D721Med (cell line): ENCODE data around the gene RING1.

Experiments used
- DNase-seq: peaks from one replicate; pipeline ENCODE4 v3.0.0; 2011; ENCODE audit warnings: low spot score; ENCODE audit not compliant: insufficient read length
- FAIRE-seq: peaks from 2 replicates; lab custom pipeline; 2011; peaks lifted over from hg19 to GRCh38; lab: Jason Lieb, UNC
- TF ChIP-seq, protein P1 (sequence below): IDR thresholded peaks from 2 replicates; pipeline ENCODE4 v1.5.1; 2012; ENCODE audit warnings: mild to moderate bottlenecking, control low read depth; ENCODE audit not compliant: insufficient read depth; ENCODE audit errors: missing control alignments

RING1 gene

DNA sequence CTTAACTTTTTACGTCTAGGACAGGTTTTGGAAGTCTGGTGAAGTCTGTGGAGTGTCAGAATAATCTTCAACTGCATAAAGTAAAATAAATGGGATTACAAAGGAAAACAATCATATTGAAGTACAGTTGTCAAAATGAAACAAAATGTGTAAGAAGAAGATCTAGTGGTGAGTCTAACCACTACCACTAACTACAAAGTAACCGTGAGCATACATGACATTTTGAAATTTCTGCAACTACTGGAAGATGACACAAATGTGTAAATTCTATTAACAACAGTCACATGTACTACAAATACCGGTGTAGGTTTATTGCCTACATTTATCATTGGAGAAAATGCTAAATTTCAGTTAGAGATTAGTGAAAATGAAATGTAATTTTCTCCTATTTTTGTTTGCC lies 33.7 kb downstream of the RING1 start:
- TF ChIP-seq, protein P1, sequence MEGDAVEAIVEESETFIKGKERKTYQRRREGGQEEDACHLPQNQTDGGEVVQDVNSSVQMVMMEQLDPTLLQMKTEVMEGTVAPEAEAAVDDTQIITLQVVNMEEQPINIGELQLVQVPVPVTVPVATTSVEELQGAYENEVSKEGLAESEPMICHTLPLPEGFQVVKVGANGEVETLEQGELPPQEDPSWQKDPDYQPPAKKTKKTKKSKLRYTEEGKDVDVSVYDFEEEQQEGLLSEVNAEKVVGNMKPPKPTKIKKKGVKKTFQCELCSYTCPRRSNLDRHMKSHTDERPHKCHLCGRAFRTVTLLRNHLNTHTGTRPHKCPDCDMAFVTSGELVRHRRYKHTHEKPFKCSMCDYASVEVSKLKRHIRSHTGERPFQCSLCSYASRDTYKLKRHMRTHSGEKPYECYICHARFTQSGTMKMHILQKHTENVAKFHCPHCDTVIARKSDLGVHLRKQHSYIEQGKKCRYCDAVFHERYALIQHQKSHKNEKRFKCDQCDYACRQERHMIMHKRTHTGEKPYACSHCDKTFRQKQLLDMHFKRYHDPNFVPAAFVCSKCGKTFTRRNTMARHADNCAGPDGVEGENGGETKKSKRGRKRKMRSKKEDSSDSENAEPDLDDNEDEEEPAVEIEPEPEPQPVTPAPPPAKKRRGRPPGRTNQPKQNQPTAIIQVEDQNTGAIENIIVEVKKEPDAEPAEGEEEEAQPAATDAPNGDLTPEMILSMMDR, result no peak
- no peak for FAIRE-seq
- no peak for DNase-seq

DNA sequence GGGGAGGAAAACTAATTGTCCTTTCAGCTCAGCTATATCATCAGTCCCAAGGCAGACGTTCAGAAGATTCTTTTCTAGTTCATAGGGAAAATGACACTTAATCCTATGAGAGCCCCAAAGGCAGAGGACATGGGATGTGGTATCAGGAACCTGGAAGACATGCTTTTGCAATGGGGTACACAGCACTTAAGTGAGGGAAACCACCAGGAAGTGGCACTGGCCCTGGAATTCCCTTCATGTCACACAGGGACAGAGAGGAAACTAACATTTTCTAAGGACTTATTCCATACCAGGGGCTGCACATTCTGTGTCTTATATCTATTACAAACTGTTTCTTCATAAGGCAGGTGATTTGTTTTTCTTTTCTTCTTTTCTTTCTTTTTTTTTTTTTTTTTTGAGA lies 35.2 kb downstream of the RING1 start:
- TF ChIP-seq, protein P1, result no peak
- no peak for DNase-seq
- no peak for FAIRE-seq

DNA sequence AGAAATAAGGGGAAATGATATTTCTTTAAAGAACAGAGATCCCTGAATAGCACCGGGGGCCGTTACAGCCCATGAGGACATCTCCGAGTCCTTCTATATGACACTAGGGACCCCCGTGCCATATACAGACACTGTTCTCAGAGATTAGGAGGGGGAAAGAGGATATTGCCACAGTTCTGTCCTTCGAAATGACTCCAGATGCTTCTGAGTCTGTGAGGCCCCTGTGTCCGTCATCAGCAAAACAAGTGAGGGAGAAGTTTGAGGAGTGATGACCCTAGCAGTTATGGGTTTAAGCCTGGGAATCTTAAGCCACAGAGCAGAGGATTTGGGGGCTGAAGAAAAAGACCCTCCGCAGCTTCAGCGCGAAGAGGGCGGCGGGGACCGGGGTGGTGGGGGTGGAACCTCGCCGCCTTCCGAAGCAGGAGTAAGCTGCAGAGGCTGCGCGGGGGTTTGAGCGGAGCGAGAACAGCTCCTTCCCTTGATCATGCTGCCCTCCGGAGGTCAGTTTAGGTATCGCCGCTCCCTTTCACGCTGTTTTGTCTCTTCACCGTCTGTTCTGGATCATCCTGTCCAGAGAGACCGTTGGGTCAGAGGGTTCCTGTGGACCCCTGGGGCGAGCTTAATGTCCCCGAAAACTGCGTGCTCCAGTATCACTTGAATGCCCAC lies 39.8 kb downstream of the RING1 start:
- peak; percentile 31 for DNase-seq
- TF ChIP-seq, protein P1, result peak; percentile 88
- FAIRE-seq, result no peak

DNA sequence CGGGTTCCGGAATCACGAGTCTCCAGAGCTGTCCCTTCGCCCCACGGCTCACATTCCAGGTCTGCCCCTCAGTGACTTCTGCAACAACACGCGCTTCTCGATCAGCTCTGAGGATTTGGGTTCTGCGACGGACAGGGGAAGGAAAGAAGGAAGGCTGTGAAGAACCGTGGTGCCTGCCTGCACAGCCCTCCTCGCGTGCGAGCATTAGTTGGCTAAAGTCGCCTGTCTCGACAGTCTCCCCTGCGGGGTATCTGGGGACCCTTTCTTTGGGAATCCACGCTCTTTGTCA lies 40.3 kb downstream of the RING1 start:
- TF ChIP-seq, protein P1, result no peak
- FAIRE-seq (no peak), DNase-seq (no peak)

DNA sequence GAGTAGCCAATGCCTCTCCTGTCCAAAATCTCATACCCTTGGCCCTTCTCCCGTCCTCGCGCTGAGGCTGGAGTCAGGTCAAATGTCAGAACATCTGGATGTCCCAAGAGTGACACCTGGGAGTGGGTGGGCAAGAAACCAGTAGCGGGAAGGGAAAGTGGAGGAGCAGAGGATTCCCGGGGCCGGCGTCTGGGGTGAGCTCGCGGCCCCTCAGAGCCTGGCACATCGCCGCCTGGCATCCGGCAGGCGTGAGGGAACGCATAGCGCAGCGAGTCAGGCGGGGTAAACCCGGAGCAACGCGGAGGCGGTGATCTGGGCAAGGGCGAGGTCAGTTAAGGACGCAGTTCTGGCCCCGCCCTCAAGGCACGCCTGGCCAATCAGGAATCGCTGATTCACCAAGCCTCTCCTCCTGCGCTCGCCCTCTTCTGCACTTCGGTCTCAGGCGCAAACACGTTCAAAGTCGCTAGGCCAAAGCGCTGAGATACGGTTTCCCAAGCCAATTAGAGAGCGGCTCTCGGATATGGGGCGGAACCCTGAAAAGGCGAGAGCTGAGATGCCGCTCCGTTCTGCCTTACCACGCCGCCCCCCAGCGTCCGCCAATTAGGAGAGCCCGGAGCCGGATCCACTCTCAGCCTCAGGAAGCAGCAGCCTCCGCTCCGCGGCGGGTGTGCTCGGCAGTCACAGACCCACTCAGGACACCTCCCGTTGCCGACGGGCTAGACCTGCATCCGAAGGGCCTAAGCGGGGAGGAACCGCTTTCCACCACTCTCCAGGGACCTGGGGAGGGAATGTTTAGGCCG lies 40.8 kb downstream of the RING1 start:
- peak; percentile 51 for FAIRE-seq

DNA sequence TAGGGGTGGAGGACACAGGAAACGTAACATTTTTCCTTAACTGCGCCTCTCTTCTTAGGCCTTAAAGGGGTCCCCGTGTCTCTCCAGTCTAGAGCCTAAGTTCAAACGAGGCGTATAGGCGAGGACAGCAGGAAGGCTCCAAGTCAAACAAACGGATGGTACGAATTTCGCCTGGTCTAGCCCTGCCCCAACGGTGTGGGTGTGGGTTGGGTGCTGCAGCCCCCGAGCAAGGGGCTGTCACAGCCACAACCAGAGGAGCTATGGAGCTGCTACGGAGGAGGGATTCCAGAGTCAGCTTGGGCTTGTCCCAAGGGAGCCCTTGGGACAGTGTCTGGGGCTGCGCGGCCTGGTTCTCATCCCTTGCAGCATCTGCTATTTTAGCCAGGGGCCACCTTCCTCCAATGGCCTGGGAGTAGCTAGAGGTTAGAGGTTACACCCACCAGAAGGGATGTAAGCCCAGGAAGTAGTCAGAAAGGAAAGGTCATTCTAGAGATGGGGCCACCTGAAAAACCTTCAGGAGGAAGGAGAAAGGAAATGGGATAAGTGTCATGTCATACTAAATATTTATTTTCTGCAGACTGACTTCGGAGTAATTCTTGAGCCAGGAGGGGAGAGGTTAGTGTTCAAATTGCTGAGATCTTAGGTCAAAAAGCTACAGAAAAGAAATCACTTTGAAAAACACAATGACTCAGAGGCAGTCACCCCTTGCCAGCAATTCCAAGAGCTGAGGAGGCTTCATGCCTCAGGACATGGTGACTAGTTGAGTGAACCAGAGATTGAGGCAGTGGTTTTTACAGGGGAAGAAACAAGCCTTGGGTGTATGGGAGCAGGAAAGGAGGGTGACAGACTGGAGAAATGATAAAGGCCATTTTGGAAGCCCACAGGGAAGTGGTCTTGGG lies 41.7 kb downstream of the RING1 start:
- no peak for FAIRE-seq

More for the DNA sequence above, 40.8 kb downstream of the RING1 start:
- TF ChIP-seq, protein P1, result peak; percentile 12
- DNase-seq, result peak; percentile 61

More for the DNA sequence above, 41.7 kb downstream of the RING1 start:
- no peak for DNase-seq
- TF ChIP-seq, protein P1, result no peak
